NCI-H146 treated with DMSO at 0.1 percent for 48 hours (cell line): ENCODE results near the gene TMIGD2.
A peak's percentile ranks its signal among the peaks of the same experiment; 100 is the strongest.

Experiments
- DNase-seq: peaks from one replicate; lab custom pipeline; 2025; ENCODE audit not compliant: unreplicated experiment; lab: John Stamatoyannopoulos, UW

Gene TMIGD2

GRCh38 chr19:4327252-4327876 is 25.2 kb upstream of the TMIGD2 start:
- DNase-seq, result no peak

- DNase-seq, result no peak
Observed at GRCh38 chr19:4326837-4327251, 24.7 kb upstream of the TMIGD2 start.

GRCh38 chr19:4326215-4326836 is 24.1 kb upstream of the TMIGD2 start:
- no peak for DNase-seq

- no peak for DNase-seq
Observed at GRCh38 chr19:4324228-4324627, 22.0 kb upstream of the TMIGD2 start.

- DNase-seq, result no peak
Observed at GRCh38 chr19:4323692-4324091, 21.5 kb upstream of the TMIGD2 start.

GRCh38 chr19:4322942-4323665 is 20.9 kb upstream of the TMIGD2 start:
- no peak for DNase-seq

GRCh38 chr19:4320419-4320818 is 18.2 kb upstream of the TMIGD2 start:
- no peak for DNase-seq

- no peak for DNase-seq
Observed at GRCh38 chr19:4319067-4319718, 17.0 kb upstream of the TMIGD2 start.

GRCh38 chr19:4318460-4318859 is 16.3 kb upstream of the TMIGD2 start:
- DNase-seq, result no peak

GRCh38 chr19:4316956-4317355 is 14.8 kb upstream of the TMIGD2 start:
- DNase-seq, result no peak

- no peak for DNase-seq
Observed at GRCh38 chr19:4313847-4314490, 11.8 kb upstream of the TMIGD2 start.

- no peak for DNase-seq
Observed at GRCh38 chr19:4310247-4311121, 8.3 kb upstream of the TMIGD2 start.

GRCh38 chr19:4305659-4306058 is 3.5 kb upstream of the TMIGD2 start:
- DNase-seq, result no peak

GRCh38 chr19:4305257-4305612 is 3.0 kb upstream of the TMIGD2 start:
- DNase-seq, result no peak

GRCh38 chr19:4304538-4305256 is 2.5 kb upstream of the TMIGD2 start, which contains the start of gene FSD1:
FSD1 (plus strand) TSS chr19:4304598; CDS start chr19:4304747, 149 bp downstream.
- peak; percentile 20 for DNase-seq

GRCh38 chr19:4303819-4304537 is 1.8 kb upstream of the TMIGD2 start:
- no peak for DNase-seq

GRCh38 chr19:4301590-4302242 is 473 bp downstream of the TMIGD2 start:
- DNase-seq, result no peak

GRCh38 chr19:4300589-4300988 is 1.6 kb downstream of the TMIGD2 start:
- DNase-seq, result no peak
